B cell (primary cell): Measurements from ENCODE around the gene OTOP2. TPM values are rescaled to one million over a fixed set of nuclear protein-coding genes. Genes with fewer than 3 reads are reported as not detected.

Experiments
- ATAC-seq: fragments of 200-7000 bp; cut with Tn5 transposase; one replicate; pipeline ENCODE4 v1.10.0; 2021; ENCODE audit warnings: low read depth, mild to moderate bottlenecking, moderate number of reproducible peaks, moderate library complexity
- CTCF ChIA-PET: fragments of 350-600 bp; sonication (Branson Sonifier 250); formaldehyde crosslinking; loops from one replicate; lab custom pipeline; 2021; ENCODE audit warnings: antibody characterized with exemption, inconsistent platforms; lab: Charles Lee
- POLR2A ChIA-PET: fragments of 350-600 bp; sonication (Branson Sonifier 250); formaldehyde crosslinking; loops from one replicate; lab custom pipeline; 2021; ENCODE audit warnings: antibody characterized with exemption; lab: Charles Lee
- DNase-seq: peaks from one replicate; pipeline ENCODE4 v3.0.0; 2013
- H2AFZ ChIP-seq: 2 replicates; pipeline ENCODE4 v1.6.1; 2012; ENCODE audit warnings: mild to moderate bottlenecking, low read depth, low read length; ENCODE audit not compliant: insufficient read depth, poor library complexity, severe bottlenecking
- H3K27ac ChIP-seq, 2 donors: 1 replicate in 1 of 2; 2 replicates in 1 of 2; pipeline ENCODE4 v1.5.1; 2012 to 2013; ENCODE audit warnings: low read length in 2 of 2, mild to moderate bottlenecking in 2 of 2, moderate library complexity in 1 of 2
- H3K27me3 ChIP-seq, 4 experiments: fragments of 200-600 bp in 1 of 4; sonication (generic) in 1 of 4; replicated peaks in 1 of 4; 1 replicate in 2 of 4; 2 replicates in 2 of 4; pipeline versions ENCODE4 v1.6.1 to v1.7.0; 2013 to 2016; ENCODE audit warnings: low read length in 3 of 4, mild to moderate bottlenecking in 2 of 4, mixed read lengths in 1 of 4, moderate library complexity in 1 of 4; ENCODE audit not compliant: insufficient read depth in 4 of 4, control insufficient read depth in 3 of 4; ENCODE audit errors: control extremely low read depth in 1 of 4
- H3K36me3 ChIP-seq, 2 experiments: replicated peaks in 1 of 2; 1 replicate in 1 of 2; 2 replicates in 1 of 2; pipeline versions ENCODE4 v1.6.1 to v1.7.1; 2013; ENCODE audit warnings: low read length in 1 of 2; ENCODE audit not compliant: insufficient read depth in 2 of 2, control insufficient read depth in 1 of 2; ENCODE audit errors: control extremely low read depth in 1 of 2, extremely low read depth in 1 of 2
- H3K4me1 ChIP-seq, 2 donors: fragments of 200-600 bp in 1 of 2; sonication (generic) in 1 of 2; 1 replicate in 1 of 2; 2 replicates in 1 of 2; pipeline versions ENCODE4 v1.5.1 to v1.6.1; 2013 to 2017; ENCODE audit warnings: low read length in 2 of 2; ENCODE audit not compliant: control insufficient read depth in 2 of 2, insufficient read depth in 2 of 2
- H3K4me2 ChIP-seq: replicated peaks from 2 replicates; pipeline ENCODE3; 2012; ENCODE audit warnings: mild to moderate bottlenecking, low read depth, low read length; ENCODE audit not compliant: poor library complexity, severe bottlenecking
- H3K4me3 ChIP-seq, 5 experiments: fragments of 200-600 bp in 1 of 5; sonication (generic) in 1 of 5; 1 replicate in 3 of 5; 2 replicates in 2 of 5; pipeline versions ENCODE4 v1.5.1 to v1.7.0; 2011 to 2016; ENCODE audit warnings: low read length in 4 of 5, mild to moderate bottlenecking in 4 of 5, low read depth in 2 of 5, control low read depth in 1 of 5, moderate library complexity in 1 of 5; ENCODE audit not compliant: insufficient read depth in 1 of 5; ENCODE audit errors: control extremely low read depth in 1 of 5, extremely low read depth in 1 of 5
- H3K79me2 ChIP-seq: fragments of 200-600 bp; sonication (generic); one replicate; pipeline ENCODE4 v1.6.0; 2016; ENCODE audit warnings: low read length; ENCODE audit not compliant: control insufficient read depth, insufficient read depth
- H3K9ac ChIP-seq: fragments of 200-600 bp; sonication (generic); 2 replicates; pipeline ENCODE4 v1.6.1; 2017; ENCODE audit warnings: mild to moderate bottlenecking, low read length, moderate library complexity
- H3K9me3 ChIP-seq, 3 donors: one replicate each; pipeline versions ENCODE4 v1.6.1 to v1.7.1; 2013; ENCODE audit warnings: low read length in 2 of 3; ENCODE audit not compliant: control insufficient read depth in 2 of 3, insufficient read depth in 1 of 3; ENCODE audit errors: control extremely low read depth in 1 of 3
- H4K20me1 ChIP-seq: 2 replicates; pipeline ENCODE4 v1.6.0; 2012; ENCODE audit warnings: mild to moderate bottlenecking, low read length; ENCODE audit not compliant: insufficient read depth, control insufficient read depth, poor library complexity, severe bottlenecking
- H3K27ac Mint-ChIP-seq: one replicate; pipeline ENCODE4 v1.8.0; 2021; ENCODE audit warnings: mixed read lengths
- H3K27me3 Mint-ChIP-seq: one replicate; pipeline ENCODE4 v1.8.0; 2021; ENCODE audit warnings: mixed read lengths
- H3K4me1 Mint-ChIP-seq: one replicate; pipeline ENCODE4 v1.8.0; 2021; ENCODE audit warnings: mixed read lengths
- H3K4me3 Mint-ChIP-seq: one replicate; pipeline ENCODE4 v1.8.0; 2021; ENCODE audit warnings: mixed read lengths
- H3K9me3 Mint-ChIP-seq: one replicate; pipeline ENCODE4 v1.8.0; 2022; ENCODE audit warnings: mixed read lengths; ENCODE audit not compliant: insufficient read depth
- CTCF ChIP-seq: fragments of 200-600 bp; IDR thresholded peaks from one replicate; pipeline ENCODE4 v1.8.0; 2022; ENCODE audit warnings: antibody characterized with exemption, mild to moderate bottlenecking
- EZH2 ChIP-seq: IDR thresholded peaks from 2 replicates; pipeline ENCODE4 v1.6.1; 2012; ENCODE audit warnings: borderline replicate concordance, low read depth, mild to moderate bottlenecking, moderate library complexity, low read length; ENCODE audit not compliant: insufficient read depth, poor library complexity, severe bottlenecking
- WGBS: methylation state at CpG from one replicate; pipeline ENCODE4 v1.1.5; 2013; ENCODE audit warnings: missing lambda C conversion rate; ENCODE audit not compliant: insufficient coverage; 5-methylcytosine and 5-hydroxymethylcytosine counted together
- intact Hi-C: fragments of 100-400 bp; cut with micrococcal nuclease; formaldehyde crosslinking; loops from one replicate; pipeline ENCODE4 v1.10.0; 2022
- polyA plus RNA-seq: library from polyadenylated mRNA; depleted of rRNA; stranded (reverse); fragments of >200 nt; gene quantifications from 2 replicates; pipeline ENCODE4 v1.2.3, GENCODE V29; 2012
- total RNA-seq, 2 donors: library from RNA; stranded (reverse); fragments of 120-200 nt in 1 of 2; gene quantifications; 1 replicate in 1 of 2; 2 replicates in 1 of 2; pipeline versions ENCODE4 v1.2.3 to v1.2.4, GENCODE V29; 2013 to 2022

The OTOP2 gene
- total and polyA plus RNA-seq, 2 donors (not counting 1 experiment from before 2014, with no cell fraction given): not detected

DNA sequence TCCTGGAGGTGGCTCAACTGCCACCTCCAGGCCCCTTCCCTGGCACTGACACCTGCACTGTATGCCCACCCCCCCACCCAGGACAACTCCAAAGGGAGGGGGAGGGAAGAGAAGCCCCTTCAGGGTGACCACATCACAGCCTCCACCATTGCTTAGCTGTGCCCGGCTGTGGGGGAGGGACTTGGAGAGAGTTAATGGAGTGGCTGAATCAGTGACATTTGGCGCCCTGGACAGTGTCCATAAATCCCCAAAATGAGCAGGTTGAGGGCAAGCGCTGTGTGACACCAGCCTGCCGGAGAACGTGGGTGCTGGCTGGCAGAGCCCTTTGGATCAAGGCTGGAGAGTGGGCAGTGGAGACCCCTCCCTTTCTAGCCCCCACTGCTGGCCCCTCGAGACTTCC lies 1.9 kb upstream of the OTOP2 start:
- H3K27me3 Mint-ChIP-seq: peaks cover 47% of the 10 kb centered on the region
- WGBS: 68% methylated on average over 6 of the region's 6 CpGs

More for the DNA sequence above, 1.9 kb upstream of the OTOP2 start:
- DNase-seq: no peak
- Histone ChIP-seq H3K4me3 (no peak overlapping the region), H3K4me2 (peak overlapping the region; percentile 75), H2AFZ (no peak overlapping the region), H3K4me1 (peaks cover 24 to 25% of the 10 kb centered on the region in 2 donors), H3K79me2 (no peaks in the 10 kb centered on the region), H3K27me3 (peaks cover 0 to 78% (median 39%) of the 10 kb centered on the region in 4 experiments), H4K20me1 (no peaks in the 10 kb centered on the region), H3K36me3 (no peaks in the 10 kb centered on the region), H3K9ac (no peak overlapping the region), H3K27ac (no peak overlapping the region), H3K9me3 (peaks cover 0 to 16% (median 0%) of the 10 kb centered on the region in 3 donors)
- peaks cover 15% of the 10 kb centered on the region for H3K4me1 Mint-ChIP-seq
- POLR2A ChIA-PET: no interaction called here
- H3K27ac Mint-ChIP-seq: no peak overlapping the region
- H3K4me3 Mint-ChIP-seq: peak overlapping the region; percentile 68
- TF ChIP-seq EZH2: no peak
- TF ChIP-seq CTCF: no peak
- no peak for ATAC-seq
- CTCF ChIA-PET: no interaction called here
- intact Hi-C loops: no loop called here
- H3K9me3 Mint-ChIP-seq: no peaks in the 10 kb centered on the region
